Erythroblast (primary cell): ENCODE measurements around the gene RARB.

Experiments
- GATA1 ChIP-seq: IDR thresholded peaks from 2 replicates; pipeline ENCODE4 v1.6.1; 2011; ENCODE audit warnings: low read depth, mild to moderate bottlenecking, control low read depth, low read length, moderate library complexity
- POLR2A ChIP-seq: IDR thresholded peaks from 2 replicates; pipeline ENCODE4 v1.6.1; 2011; ENCODE audit warnings: mild to moderate bottlenecking, low read length

GRCh38 chr3:25567388-25567787, 139.3 kb downstream of the RARB start:
- TF ChIP-seq POLR2A, result no peak
- TF ChIP-seq GATA1, result no peak
